HepG2 (cell line): Measurements from ENCODE around the gene TCAIM. TPM values are rescaled to one million over a fixed set of nuclear protein-coding genes. Genes with fewer than 3 reads are reported as not detected.

Experiments used
- ARNT ChIP-seq: fragments of 450-650 bp; IDR thresholded peaks from 2 replicates; pipeline ENCODE4 v1.6.1; 2017
- CEBPZ ChIP-seq: IDR thresholded peaks from 2 replicates; pipeline ENCODE4 v1.6.1; 2012; ENCODE audit warnings: low read length, improper control_type of control experiment
- CENPBD1 ChIP-seq: sonication (generic); formaldehyde crosslinking; IDR thresholded peaks from 2 replicates; pipeline ENCODE4 v1.8.0; 2022; ENCODE audit warnings: missing genetic modification reagents, low read depth, mild to moderate bottlenecking, borderline replicate concordance
- DPF2 ChIP-seq: sonication (generic); formaldehyde crosslinking; IDR thresholded peaks from 2 replicates; pipeline ENCODE4 v1.4.0; 2020; ENCODE audit warnings: mild to moderate bottlenecking, low read depth, missing genetic modification reagents, borderline replicate concordance
- HDAC1 ChIP-seq: sonication (generic); formaldehyde crosslinking; IDR thresholded peaks from 2 replicates; pipeline ENCODE4 v1.5.1; 2020; ENCODE audit warnings: mild to moderate bottlenecking, missing genetic modification reagents
- HNRNPUL1 ChIP-seq: fragments of 200-400 bp; formaldehyde crosslinking; IDR thresholded peaks from 2 replicates; pipeline ENCODE4 v1.6.1; 2017; ENCODE audit warnings: low read depth, mild to moderate bottlenecking, low read length, moderate library complexity
- IKZF1 ChIP-seq: fragments of 450-650 bp; IDR thresholded peaks from 2 replicates; pipeline ENCODE4 v1.7.1; 2016
- KLF13 ChIP-seq: sonication (generic); formaldehyde crosslinking; IDR thresholded peaks from 2 replicates; pipeline ENCODE4 v1.4.0; 2020; ENCODE audit warnings: mild to moderate bottlenecking, missing genetic modification reagents
- NFRKB ChIP-seq: fragments of 450-650 bp; IDR thresholded peaks from 2 replicates; pipeline ENCODE4 v1.6.1; 2017
- RNF2 ChIP-seq: fragments of 450-650 bp; conservative IDR thresholded peaks from 2 replicates; pipeline ENCODE4 v1.6.1; 2016; ENCODE audit warnings: low read depth
- SOX13 ChIP-seq, 3 experiments: fragments of 450-650 bp in 1 of 3; sonication (generic) in 1 of 3; formaldehyde crosslinking in 1 of 3; IDR thresholded peaks in 2 of 3; conservative IDR thresholded peaks in 1 of 3; 2 replicates each; pipeline versions ENCODE4 v1.5.0 to v1.6.1; 2016 to 2020; ENCODE audit warnings: antibody characterized with exemption in 1 of 3, mild to moderate bottlenecking in 1 of 3, missing compliant biosample characterization in 1 of 3, missing genetic modification reagents in 1 of 3, moderate library complexity in 1 of 3
- SSRP1 ChIP-seq: IDR thresholded peaks from 2 replicates; pipeline ENCODE4 v1.6.1; 2016; ENCODE audit warnings: control low read depth
- ZBTB7A ChIP-seq: sonication (generic); formaldehyde crosslinking; IDR thresholded peaks from 2 replicates; pipeline ENCODE4 v1.8.0; 2022; ENCODE audit warnings: mild to moderate bottlenecking, missing genetic modification reagents
- ZFAT ChIP-seq: sonication (generic); formaldehyde crosslinking; conservative IDR thresholded peaks from 2 replicates; pipeline ENCODE4 v1.8.1; 2023; ENCODE audit warnings: missing genetic modification reagents, inconsistent platforms
- ZNF10 ChIP-seq: sonication (generic); formaldehyde crosslinking; IDR thresholded peaks from 2 replicates; pipeline ENCODE4 v1.4.0; 2020; ENCODE audit warnings: mild to moderate bottlenecking, low read depth, missing genetic modification reagents, borderline replicate concordance
- ZNF431 ChIP-seq: sonication (generic); formaldehyde crosslinking; IDR thresholded peaks from 2 replicates; pipeline ENCODE4 v1.9.0; 2022; ENCODE audit warnings: missing genetic modification reagents, low read depth, mild to moderate bottlenecking, borderline replicate concordance
- ZNF543 ChIP-seq: sonication (generic); formaldehyde crosslinking; IDR thresholded peaks from 2 replicates; pipeline ENCODE4 v1.4.0; 2020; ENCODE audit warnings: mild to moderate bottlenecking, missing genetic modification reagents
- ZNF660 ChIP-seq: sonication (generic); formaldehyde crosslinking; IDR thresholded peaks from 2 replicates; pipeline ENCODE4 v1.5.1; 2020; ENCODE audit warnings: mild to moderate bottlenecking, low read depth, missing genetic modification reagents, borderline replicate concordance
- ZNF788 ChIP-seq: sonication (generic); formaldehyde crosslinking; IDR thresholded peaks from 2 replicates; pipeline ENCODE4 v1.5.0; 2020; ENCODE audit warnings: mild to moderate bottlenecking, missing genetic modification reagents, borderline replicate concordance
- ZNF816 ChIP-seq: sonication (generic); formaldehyde crosslinking; IDR thresholded peaks from 2 replicates; pipeline ENCODE4 v1.8.0; 2022; ENCODE audit warnings: missing genetic modification reagents, mild to moderate bottlenecking, borderline replicate concordance
- ZNF879 ChIP-seq: sonication (generic); formaldehyde crosslinking; IDR thresholded peaks from 2 replicates; pipeline ENCODE4 v1.8.1; 2023; ENCODE audit warnings: missing genetic modification reagents
- ZSCAN5A ChIP-seq: sonication (generic); formaldehyde crosslinking; IDR thresholded peaks from 2 replicates; pipeline ENCODE4 v1.8.0; 2022; ENCODE audit warnings: mild to moderate bottlenecking, missing genetic modification reagents, borderline replicate concordance
- polyA plus RNA-seq, 8 experiments: library from polyadenylated mRNA; depleted of rRNA in 3 of 8; stranded (reverse) in 7 of 8; unstranded in 1 of 8; fragments of >200 nt; fragmentation: Illumina TruSeq in 4 of 8; extraction: Trizol in 4 of 8; gene quantifications; 2 replicates each; pipeline versions ENCODE4 v1.2.1 to v1.2.3, GENCODE V29; 2011 to 2016; ENCODE audit warnings: low read depth in 4 of 8, missing spikeins in 1 of 8, mixed read lengths in 1 of 8; ENCODE audit not compliant: insufficient read depth in 1 of 8
- total RNA-seq, 5 experiments: library from RNA; depleted of rRNA; stranded (reverse); fragments of >200 nt; fragmentation: Illumina TruSeq; extraction: Trizol; gene quantifications; 2 replicates each; pipeline ENCODE4 v1.2.3, GENCODE V29; 2016; ENCODE audit warnings: low read depth in 1 of 5
- TF ChIP-seq, protein P1 (sequence below): IDR thresholded peaks from 2 replicates; pipeline ENCODE4 v1.6.1; 2012; ENCODE audit warnings: low read depth, low read length, improper control_type of control experiment

Gene TCAIM
- total and polyA plus RNA-seq, 2 of the 13 experiments (the other 11 are each of a cell fraction or from before 2014, with no cell fraction given): 16.9 to 22.6 TPM

GRCh38 chr3:44338010-44338827 is at the start of gene TCAIM (continued):
- TF ChIP-seq ZSCAN5A (CRISPR knock-in tag) (peak; percentile 89; the same call in 1 of the 2 replicates), HDAC1 (CRISPR knock-in tag) (peak; percentile 78), ZNF431 (CRISPR knock-in tag) (peak; percentile 91; the same call in 1 of the 2 replicates), ARNT (no peak), ZNF788 (peak; percentile 99), ZNF879 (CRISPR knock-in tag) (peak; percentile 94; the same call in 1 of the 2 replicates), IKZF1 (no peak), NFRKB (no peak), ZFAT (no peak), ZNF543 (CRISPR knock-in tag) (peak; percentile 94), ZNF10 (no peak), SSRP1 (CRISPR knock-in tag) (no peak), ZBTB7A (CRISPR knock-in tag) (peak; percentile 80), ZNF660 (CRISPR knock-in tag) (0 out of 2 replicates have a peak, but pooled peaks have one; percentile 14), DPF2 (CRISPR knock-in tag) (no peak), HNRNPUL1 (no peak), RNF2 (peak; percentile 100), CENPBD1 (no peak; the same call in 1 of the 2 replicates), CEBPZ (no peak), KLF13 (CRISPR knock-in tag) (no peak), ZNF816 (CRISPR knock-in tag) (peak; percentile 94), SOX13 (IDR thresholded peaks at IDR 0.05) (0 out of 2 replicates have a peak, but pooled peaks have one; percentile 59), SOX13 (CRISPR knock-in tag; conservative IDR thresholded peaks at IDR 0.05 in 1 of 2, IDR thresholded peaks at IDR 0.05 in 1 of 2) (peak in 1 of 2 experiments; percentile 37; a peak in 2 of 4 replicates)
- TF ChIP-seq, protein P1, sequence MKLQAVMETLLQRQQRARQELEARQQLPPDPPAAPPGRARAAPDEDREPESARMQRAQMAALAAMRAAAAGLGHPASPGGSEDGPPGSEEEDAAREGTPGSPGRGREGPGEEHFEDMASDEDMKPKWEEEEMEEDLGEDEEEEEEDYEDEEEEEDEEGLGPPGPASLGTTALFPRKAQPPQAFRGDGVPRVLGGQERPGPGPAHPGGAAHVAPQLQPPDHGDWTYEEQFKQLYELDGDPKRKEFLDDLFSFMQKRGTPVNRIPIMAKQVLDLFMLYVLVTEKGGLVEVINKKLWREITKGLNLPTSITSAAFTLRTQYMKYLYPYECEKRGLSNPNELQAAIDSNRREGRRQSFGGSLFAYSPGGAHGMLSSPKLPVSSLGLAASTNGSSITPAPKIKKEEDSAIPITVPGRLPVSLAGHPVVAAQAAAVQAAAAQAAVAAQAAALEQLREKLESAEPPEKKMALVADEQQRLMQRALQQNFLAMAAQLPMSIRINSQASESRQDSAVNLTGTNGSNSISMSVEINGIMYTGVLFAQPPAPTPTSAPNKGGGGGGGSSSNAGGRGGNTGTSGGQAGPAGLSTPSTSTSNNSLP: no peak
